Urothelium cell line (cell line): Measurements from ENCODE around the gene ERCC8.
"Not testable (repeated sequence)": the region's sequence is repeated elsewhere in the genome, so short reads cannot be mapped to it uniquely, and the experiment has no call there.

Experiments used
- DNase-seq: peaks from one replicate; pipeline ENCODE4 v3.0.0; 2011; ENCODE audit warnings: low spot score, mixed read lengths
- FAIRE-seq: peaks from 2 replicates; lab custom pipeline; 2011; peaks lifted over from hg19 to GRCh38; lab: Jason Lieb, UNC

Gene ERCC8

GRCh38 chr5:60918466-60918865, 26.4 kb downstream of the ERCC8 start:
- no peak for FAIRE-seq

GRCh38 chr5:60916646-60917045, 28.2 kb downstream of the ERCC8 start:
- DNase-seq = no peak

More at GRCh38 chr5:60918466-60918865, 26.4 kb downstream of the ERCC8 start:
- DNase-seq = no peak

GRCh38 chr5:60903356-60903755, 41.5 kb downstream of the ERCC8 start:
- DNase-seq (no peak), FAIRE-seq (no peak)

More at GRCh38 chr5:60916646-60917045, 28.2 kb downstream of the ERCC8 start:
- FAIRE-seq = no peak

- DNase-seq = no peak
- FAIRE-seq = no peak
These were observed 47.9 kb downstream of the ERCC8 start for GRCh38 chr5:60896991-60897390.

GRCh38 chr5:60893521-60893920, 51.3 kb downstream of the ERCC8 start:
- DNase-seq = no peak
- no peak for FAIRE-seq

- FAIRE-seq (no peak), DNase-seq (no peak)
These were observed 53.2 kb downstream of the ERCC8 start for GRCh38 chr5:60891667-60892066.

- FAIRE-seq = no peak
These were observed 56.4 kb downstream of the ERCC8 start for GRCh38 chr5:60888359-60889061.

GRCh38 chr5:60887746-60888145, 57.1 kb downstream of the ERCC8 start:
- no peak for DNase-seq
- FAIRE-seq = no peak

More at GRCh38 chr5:60888359-60889061, 56.4 kb downstream of the ERCC8 start:
- no peak for DNase-seq

GRCh38 chr5:60887096-60887495, 57.8 kb downstream of the ERCC8 start:
- FAIRE-seq = no peak
- DNase-seq = no peak

GRCh38 chr5:60886158-60886557, 58.7 kb downstream of the ERCC8 start:
- DNase-seq (no peak), FAIRE-seq (no peak)

GRCh38 chr5:60883229-60883628, 61.6 kb downstream of the ERCC8 start:
- FAIRE-seq (no peak), DNase-seq (peak; percentile 4)

GRCh38 chr5:60872892-60873291, 72.0 kb downstream of the ERCC8 start:
- FAIRE-seq (no peak), DNase-seq (no peak)

GRCh38 chr5:60870857-60871256, 74.0 kb downstream of the ERCC8 start:
- FAIRE-seq (no peak), DNase-seq (no peak)

- FAIRE-seq, DNase-seq: not testable (repeated sequence)
These were observed 84.3 kb downstream of the ERCC8 start for GRCh38 chr5:60860572-60860971.

GRCh38 chr5:60856066-60856465, 88.8 kb downstream of the ERCC8 start:
- DNase-seq (no peak), FAIRE-seq (no peak)

GRCh38 chr5:60852940-60853339, 91.9 kb downstream of the ERCC8 start:
- FAIRE-seq (no peak), DNase-seq (no peak)

- DNase-seq (no peak), FAIRE-seq (no peak)
These were observed 92.6 kb downstream of the ERCC8 start for GRCh38 chr5:60852317-60852716.

- no peak for DNase-seq
- no peak for FAIRE-seq
These were observed 93.2 kb downstream of the ERCC8 start for GRCh38 chr5:60851626-60852025.

GRCh38 chr5:60846298-60846697, 98.6 kb downstream of the ERCC8 start:
- no peak for DNase-seq
- no peak for FAIRE-seq

- DNase-seq (peak; percentile 95), FAIRE-seq (peak; percentile 95)
These were observed 100.6 kb downstream of the ERCC8 start, which contains the start of gene ELOVL7 for GRCh38 chr5:60843936-60844905. Gene ELOVL7, minus strand, starts transcription at chr5:60844269. Its CDS starts 56,872 bp downstream, at chr5:60787397.

- FAIRE-seq = no peak
- DNase-seq = peak; percentile 37
These were observed 101.4 kb downstream of the ERCC8 start for GRCh38 chr5:60843386-60843935.
